Peyer's patch (tissue), 4 donors: ENCODE measurements around the gene TMEM19.

Experiments
- POLR2A ChIP-seq, 2 donors: fragments of 450-650 bp; IDR thresholded peaks; one replicate each; pipeline ENCODE4 v1.5.1; 2017; ENCODE audit warnings: antibody characterized with exemption in 2 of 2, mild to moderate bottlenecking in 2 of 2, moderate library complexity in 2 of 2
- TF ChIP-seq, protein P1 (sequence below), 6 experiments: fragments of 450-650 bp in 4 of 6; fragments of 200-600 bp in 2 of 6; sonication (generic) in 1 of 6; IDR thresholded peaks; one replicate each; pipeline ENCODE4 v1.5.1; 2017 to 2019; ENCODE audit warnings: antibody characterized with exemption in 6 of 6, mild to moderate bottlenecking in 3 of 6, moderate library complexity in 1 of 6

DNA sequence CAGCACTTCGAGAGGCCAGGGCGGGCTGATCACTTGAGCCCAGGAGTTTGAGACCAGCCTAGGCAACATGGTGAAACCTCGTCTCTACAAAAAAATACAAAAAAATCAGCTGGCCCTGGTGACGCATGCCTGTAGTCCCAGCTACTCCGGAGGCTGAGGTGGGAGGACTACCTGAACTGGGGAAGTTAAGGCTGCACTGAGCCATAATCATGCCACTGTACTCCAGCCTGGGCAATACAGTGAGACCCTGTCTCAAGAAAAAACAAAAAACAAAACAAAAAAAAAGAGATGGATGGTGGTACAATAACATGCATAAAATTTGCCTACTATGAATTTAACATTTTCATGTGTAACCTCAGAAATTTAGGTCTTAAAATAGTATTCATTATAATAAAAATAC, 19.6 kb upstream of the TMEM19 start:
- TF ChIP-seq, protein P1, sequence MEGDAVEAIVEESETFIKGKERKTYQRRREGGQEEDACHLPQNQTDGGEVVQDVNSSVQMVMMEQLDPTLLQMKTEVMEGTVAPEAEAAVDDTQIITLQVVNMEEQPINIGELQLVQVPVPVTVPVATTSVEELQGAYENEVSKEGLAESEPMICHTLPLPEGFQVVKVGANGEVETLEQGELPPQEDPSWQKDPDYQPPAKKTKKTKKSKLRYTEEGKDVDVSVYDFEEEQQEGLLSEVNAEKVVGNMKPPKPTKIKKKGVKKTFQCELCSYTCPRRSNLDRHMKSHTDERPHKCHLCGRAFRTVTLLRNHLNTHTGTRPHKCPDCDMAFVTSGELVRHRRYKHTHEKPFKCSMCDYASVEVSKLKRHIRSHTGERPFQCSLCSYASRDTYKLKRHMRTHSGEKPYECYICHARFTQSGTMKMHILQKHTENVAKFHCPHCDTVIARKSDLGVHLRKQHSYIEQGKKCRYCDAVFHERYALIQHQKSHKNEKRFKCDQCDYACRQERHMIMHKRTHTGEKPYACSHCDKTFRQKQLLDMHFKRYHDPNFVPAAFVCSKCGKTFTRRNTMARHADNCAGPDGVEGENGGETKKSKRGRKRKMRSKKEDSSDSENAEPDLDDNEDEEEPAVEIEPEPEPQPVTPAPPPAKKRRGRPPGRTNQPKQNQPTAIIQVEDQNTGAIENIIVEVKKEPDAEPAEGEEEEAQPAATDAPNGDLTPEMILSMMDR (IDR thresholded peaks at IDR 0.05): no peak
- TF ChIP-seq POLR2A (IDR thresholded peaks at IDR 0.05): no peak
